PC-3 (cell line): ENCODE measurements around the gene PRELID1. TPM values are rescaled to one million over a fixed set of nuclear protein-coding genes. Genes with fewer than 3 reads are reported as not detected.

ENCODE experiments used
- ATAC-seq: fragments of 200-7000 bp; cut with Tn5 transposase; 2 replicates; pipeline ENCODE4 v1.9.1; 2020; ENCODE audit warnings: mild to moderate bottlenecking, moderate library complexity
- BruUV-seq: library from RNA; stranded (reverse); fragments of 400-500 nt; replicated peaks from 2 replicates; lab custom pipeline; 2021; lab: Mats Ljungman, UMichigan
- CTCF ChIA-PET: fragments of 300-600 bp; sonication (Branson Sonifier 250); formaldehyde crosslinking; loops from one replicate; lab custom pipeline; 2022; ENCODE audit warnings: antibody characterized with exemption; lab: Charles Lee
- POLR2A ChIA-PET: fragments of 300-600 bp; sonication (Branson Sonifier 250); formaldehyde crosslinking; loops from one replicate; lab custom pipeline; 2022; ENCODE audit warnings: antibody characterized with exemption; ENCODE audit not compliant: unreplicated experiment; lab: Charles Lee
- DNase-seq: peaks from one replicate; pipeline ENCODE4 v3.0.0-alpha.2; 2015
- H2AFZ ChIP-seq: fragments of 300-600 bp; sonication (generic); 2 replicates; pipeline ENCODE4 v1.6.0; 2016; ENCODE audit warnings: antibody characterized with exemption, low read length
- H3F3A ChIP-seq: fragments of 300-600 bp; sonication (generic); one replicate; pipeline ENCODE4 v1.6.0; 2017; ENCODE audit warnings: antibody characterized with exemption, low read length, control low read depth, mild to moderate bottlenecking; ENCODE audit not compliant: unreplicated experiment
- H3K27ac ChIP-seq: fragments of 300-600 bp; sonication (generic); 2 replicates; pipeline ENCODE4 v1.5.1; 2016; ENCODE audit warnings: mild to moderate bottlenecking, low read length
- H3K27me3 ChIP-seq: fragments of 300-600 bp; sonication (generic); 2 replicates; pipeline ENCODE4 v1.6.1; 2016; ENCODE audit warnings: low read length, mixed read lengths
- H3K36me3 ChIP-seq: fragments of 300-600 bp; sonication (generic); 2 replicates; pipeline ENCODE4 v1.6.1; 2016; ENCODE audit warnings: low read depth, mixed run types, low read length, mixed read lengths
- H3K4me1 ChIP-seq: fragments of 300-600 bp; sonication (generic); 2 replicates; pipeline ENCODE4 v1.5.1; 2016; ENCODE audit warnings: low read length; ENCODE audit not compliant: insufficient read depth
- H3K4me2 ChIP-seq: fragments of 300-600 bp; sonication (generic); 2 replicates; pipeline ENCODE4 v1.6.0; 2016; ENCODE audit warnings: low read length
- H3K4me3 ChIP-seq: fragments of 300-600 bp; sonication (generic); 2 replicates; pipeline ENCODE4 v1.5.1; 2016; ENCODE audit warnings: mild to moderate bottlenecking, low read length, mixed read lengths
- H3K79me2 ChIP-seq: fragments of 300-600 bp; sonication (generic); 2 replicates; pipeline ENCODE4 v1.6.1; 2017; ENCODE audit warnings: low read length, mixed read lengths
- H3K9ac ChIP-seq: fragments of 300-600 bp; sonication (generic); 2 replicates; pipeline ENCODE4 v1.6.0; 2016; ENCODE audit warnings: mild to moderate bottlenecking, low read length
- H3K9me2 ChIP-seq: fragments of 300-600 bp; sonication (generic); replicated peaks from 2 replicates; pipeline ENCODE4 v1.6.1; 2016; ENCODE audit warnings: mixed run types, low read length, mixed read lengths
- H3K9me3 ChIP-seq: fragments of 300-600 bp; sonication (generic); 2 replicates; pipeline ENCODE4 v1.6.1; 2016; ENCODE audit warnings: low read length, mixed read lengths
- H4K20me1 ChIP-seq: fragments of 300-600 bp; sonication (generic); 2 replicates; pipeline ENCODE4 v1.6.1; 2016; ENCODE audit warnings: low read length, mixed read lengths
- EZH2 ChIP-seq: fragments of 300-600 bp; sonication (generic); IDR thresholded peaks from one replicate; pipeline ENCODE4 v1.6.1; 2017; ENCODE audit warnings: antibody characterized with exemption, mild to moderate bottlenecking, low read length; ENCODE audit not compliant: unreplicated experiment
- EZH2phosphoT487 ChIP-seq: fragments of 300-600 bp; sonication (generic); IDR thresholded peaks from 2 replicates; pipeline ENCODE4 v1.6.1; 2018; ENCODE audit warnings: mild to moderate bottlenecking, antibody characterized with exemption, low read length, borderline replicate concordance
- intact Hi-C: fragments of 100-400 bp; cut with micrococcal nuclease; formaldehyde crosslinking; loops from 2 replicates; pipeline ENCODE4 v1.9.0; 2023
- total RNA-seq: library from RNA; depleted of rRNA; stranded (reverse); fragments of >200 nt; gene quantifications from 2 replicates; pipeline ENCODE4 v1.2.3, GENCODE V29; 2014
- TF ChIP-seq, protein P1 (sequence below): fragments of 300-600 bp; sonication (generic); conservative IDR thresholded peaks from 2 replicates; pipeline ENCODE4 v1.5.1; 2017; ENCODE audit warnings: antibody characterized with exemption, low read depth, mild to moderate bottlenecking, low read length

The PRELID1 gene
- total RNA-seq, 1 experiment from 2014 or later, result 505 TPM

DNA sequence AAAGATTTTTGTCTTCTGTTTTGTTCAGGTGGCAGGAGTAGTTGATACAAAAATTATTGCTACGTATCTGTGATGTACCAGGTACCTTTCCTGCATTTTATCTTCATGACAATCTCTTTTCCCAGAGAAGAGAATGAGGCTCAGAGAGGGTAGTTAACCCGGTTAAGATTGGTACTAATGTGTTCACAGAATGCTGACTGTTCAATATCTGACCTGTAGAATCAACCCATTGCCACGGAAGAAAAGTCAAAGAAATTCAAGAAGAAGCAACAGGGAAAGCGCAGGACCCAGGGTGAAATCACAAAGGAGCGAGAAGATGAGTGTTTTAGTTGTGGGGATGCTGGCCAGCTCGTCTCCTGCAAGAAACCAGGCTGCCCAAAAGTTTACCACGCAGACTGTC lies 11.9 kb upstream of the PRELID1 start:
- ATAC-seq, result no peak

GRCh38 chr5:177293819-177294581 lies 9.6 kb upstream of the PRELID1 start:
- Histone ChIP-seq H4K20me1 (no peaks in the 10 kb centered on the region), H3F3A (no peaks in the 10 kb centered on the region), H3K36me3 (peaks cover 48% of the 10 kb centered on the region), H2AFZ (no peak overlapping the region), H3K9me2 (no peaks in the 10 kb centered on the region), H3K27me3 (no peaks in the 10 kb centered on the region), H3K27ac (no peak overlapping the region), H3K4me1 (no peaks in the 10 kb centered on the region), H3K4me2 (no peak overlapping the region), H3K4me3 (no peak overlapping the region), H3K79me2 (no peaks in the 10 kb centered on the region), H3K9me3 (no peaks in the 10 kb centered on the region), H3K9ac (no peak overlapping the region)
- intact Hi-C loops, result no loop called here
- ATAC-seq, result no peak
- TF ChIP-seq, protein P1, sequence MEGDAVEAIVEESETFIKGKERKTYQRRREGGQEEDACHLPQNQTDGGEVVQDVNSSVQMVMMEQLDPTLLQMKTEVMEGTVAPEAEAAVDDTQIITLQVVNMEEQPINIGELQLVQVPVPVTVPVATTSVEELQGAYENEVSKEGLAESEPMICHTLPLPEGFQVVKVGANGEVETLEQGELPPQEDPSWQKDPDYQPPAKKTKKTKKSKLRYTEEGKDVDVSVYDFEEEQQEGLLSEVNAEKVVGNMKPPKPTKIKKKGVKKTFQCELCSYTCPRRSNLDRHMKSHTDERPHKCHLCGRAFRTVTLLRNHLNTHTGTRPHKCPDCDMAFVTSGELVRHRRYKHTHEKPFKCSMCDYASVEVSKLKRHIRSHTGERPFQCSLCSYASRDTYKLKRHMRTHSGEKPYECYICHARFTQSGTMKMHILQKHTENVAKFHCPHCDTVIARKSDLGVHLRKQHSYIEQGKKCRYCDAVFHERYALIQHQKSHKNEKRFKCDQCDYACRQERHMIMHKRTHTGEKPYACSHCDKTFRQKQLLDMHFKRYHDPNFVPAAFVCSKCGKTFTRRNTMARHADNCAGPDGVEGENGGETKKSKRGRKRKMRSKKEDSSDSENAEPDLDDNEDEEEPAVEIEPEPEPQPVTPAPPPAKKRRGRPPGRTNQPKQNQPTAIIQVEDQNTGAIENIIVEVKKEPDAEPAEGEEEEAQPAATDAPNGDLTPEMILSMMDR, result no peak
- TF ChIP-seq EZH2, result no peak
- TF ChIP-seq EZH2phosphoT487, result no peak
- POLR2A ChIA-PET, result no interaction called here
- CTCF ChIA-PET, result no interaction called here
- DNase-seq, result no peak
- no TSS peak for BruUV-seq

More for the DNA sequence above, 11.9 kb upstream of the PRELID1 start:
- no peaks in the 10 kb centered on the region for H3K9me2 ChIP-seq
- intact Hi-C loops, result no loop called here
- no peak for DNase-seq
- H3K4me3 ChIP-seq, result no peak overlapping the region
- no peak overlapping the region for H3K27ac ChIP-seq
- H4K20me1 ChIP-seq, result no peaks in the 10 kb centered on the region
- H3K9me3 ChIP-seq, result no peaks in the 10 kb centered on the region
- H3K9ac ChIP-seq, result no peak overlapping the region
- H3K4me1 ChIP-seq, result no peaks in the 10 kb centered on the region
- H3K27me3 ChIP-seq, result no peaks in the 10 kb centered on the region
- TF ChIP-seq EZH2phosphoT487 (no peak), EZH2 (no peak)
- TF ChIP-seq, protein P1, result no peak
- H2AFZ ChIP-seq, result no peak overlapping the region
- CTCF ChIA-PET, result no interaction called here
- POLR2A ChIA-PET, result no interaction called here
- no peaks in the 10 kb centered on the region for H3K79me2 ChIP-seq
- no TSS peak for BruUV-seq
- H3K4me2 ChIP-seq, result no peak overlapping the region
- H3K36me3 ChIP-seq, result peaks cover 56% of the 10 kb centered on the region
- H3F3A ChIP-seq, result no peaks in the 10 kb centered on the region

DNA sequence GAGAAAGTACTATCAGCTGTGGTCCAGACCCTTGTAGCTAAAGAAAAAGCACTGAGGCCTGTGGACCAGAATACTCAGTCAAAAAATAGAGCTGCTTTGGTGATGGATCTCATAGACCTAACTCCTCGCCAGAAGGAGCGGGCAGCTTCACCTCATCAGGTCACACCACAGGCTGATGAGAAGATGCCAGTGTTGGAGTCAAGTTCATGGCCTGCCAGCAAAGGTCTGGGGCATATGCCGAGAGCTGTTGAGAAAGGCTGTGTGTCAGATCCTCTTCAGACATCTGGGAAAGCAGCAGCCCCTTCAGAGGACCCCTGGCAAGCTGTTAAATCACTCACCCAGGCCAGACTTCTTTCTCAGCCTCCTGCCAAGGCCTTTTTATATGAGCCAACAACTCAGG lies 9.0 kb upstream of the PRELID1 start:
- CTCF ChIA-PET, result no interaction called here

More for the DNA sequence above, 9.0 kb upstream of the PRELID1 start:
- TF ChIP-seq EZH2phosphoT487 (no peak), EZH2 (no peak)
- TF ChIP-seq, protein P1, result no peak
- no peaks in the 10 kb centered on the region for H3K79me2 ChIP-seq
- no peak overlapping the region for H2AFZ ChIP-seq
- intact Hi-C loops, result no loop called here
- no peaks in the 10 kb centered on the region for H3K27me3 ChIP-seq
- DNase-seq, result no peak
- H3K4me2 ChIP-seq, result no peak overlapping the region
- POLR2A ChIA-PET, result no interaction called here
- no TSS peak for BruUV-seq
- H3K9me3 ChIP-seq, result no peaks in the 10 kb centered on the region
- no peaks in the 10 kb centered on the region for H4K20me1 ChIP-seq
- peaks cover 6% of the 10 kb centered on the region for H3K4me1 ChIP-seq
- H3K9ac ChIP-seq, result no peak overlapping the region
- no peak overlapping the region for H3K4me3 ChIP-seq
- no peak overlapping the region for H3K27ac ChIP-seq
- no peak for ATAC-seq
- H3F3A ChIP-seq, result no peaks in the 10 kb centered on the region
- H3K9me2 ChIP-seq, result no peaks in the 10 kb centered on the region
- H3K36me3 ChIP-seq, result peaks cover 48% of the 10 kb centered on the region
